22Rv1 (cell line): ENCODE data around the gene CPXM2.

Source experiments
- H3K27ac ChIP-seq: fragments of 450-650 bp; 2 replicates; pipeline ENCODE4 v1.5.1; 2017
- ZFX ChIP-seq: fragments of 450-650 bp; IDR thresholded peaks from 2 replicates; pipeline ENCODE4 v1.6.1; 2017; ENCODE audit warnings: antibody characterized with exemption, borderline replicate concordance
- TF ChIP-seq, protein P1 (sequence below): fragments of 450-650 bp; IDR thresholded peaks from 2 replicates; pipeline ENCODE4 v1.5.1; 2017; ENCODE audit warnings: mild to moderate bottlenecking

CPXM2 gene

GRCh38 chr10:123746942-123747341 lies 144.7 kb downstream of the CPXM2 start:
- TF ChIP-seq, protein P1, sequence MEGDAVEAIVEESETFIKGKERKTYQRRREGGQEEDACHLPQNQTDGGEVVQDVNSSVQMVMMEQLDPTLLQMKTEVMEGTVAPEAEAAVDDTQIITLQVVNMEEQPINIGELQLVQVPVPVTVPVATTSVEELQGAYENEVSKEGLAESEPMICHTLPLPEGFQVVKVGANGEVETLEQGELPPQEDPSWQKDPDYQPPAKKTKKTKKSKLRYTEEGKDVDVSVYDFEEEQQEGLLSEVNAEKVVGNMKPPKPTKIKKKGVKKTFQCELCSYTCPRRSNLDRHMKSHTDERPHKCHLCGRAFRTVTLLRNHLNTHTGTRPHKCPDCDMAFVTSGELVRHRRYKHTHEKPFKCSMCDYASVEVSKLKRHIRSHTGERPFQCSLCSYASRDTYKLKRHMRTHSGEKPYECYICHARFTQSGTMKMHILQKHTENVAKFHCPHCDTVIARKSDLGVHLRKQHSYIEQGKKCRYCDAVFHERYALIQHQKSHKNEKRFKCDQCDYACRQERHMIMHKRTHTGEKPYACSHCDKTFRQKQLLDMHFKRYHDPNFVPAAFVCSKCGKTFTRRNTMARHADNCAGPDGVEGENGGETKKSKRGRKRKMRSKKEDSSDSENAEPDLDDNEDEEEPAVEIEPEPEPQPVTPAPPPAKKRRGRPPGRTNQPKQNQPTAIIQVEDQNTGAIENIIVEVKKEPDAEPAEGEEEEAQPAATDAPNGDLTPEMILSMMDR: no peak
- TF ChIP-seq ZFX: no peak
- H3K27ac ChIP-seq: no peak overlapping the region

DNA sequence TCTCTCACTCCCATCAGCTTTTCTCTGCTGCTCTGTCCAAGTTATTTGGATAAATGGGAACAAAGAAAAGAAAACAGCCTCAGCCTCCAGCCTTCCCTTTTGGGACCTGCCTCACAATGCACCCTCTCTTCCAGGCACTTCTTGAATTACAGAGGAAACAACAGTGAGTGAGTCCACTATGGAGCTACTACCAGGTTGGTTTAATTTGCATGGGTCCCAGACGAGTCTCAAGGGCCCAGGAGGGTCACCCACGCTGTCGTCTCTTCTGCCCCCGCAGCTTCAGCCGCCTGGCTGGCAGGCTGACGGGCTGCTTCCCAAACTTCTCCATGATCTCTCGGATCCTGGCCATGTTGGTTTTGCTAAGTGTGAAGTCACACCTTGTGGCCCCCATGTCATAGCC lies 145.1 kb downstream of the CPXM2 start:
- TF ChIP-seq ZFX: no peak
- TF ChIP-seq, protein P1: no peak
- no peak overlapping the region for H3K27ac ChIP-seq

DNA sequence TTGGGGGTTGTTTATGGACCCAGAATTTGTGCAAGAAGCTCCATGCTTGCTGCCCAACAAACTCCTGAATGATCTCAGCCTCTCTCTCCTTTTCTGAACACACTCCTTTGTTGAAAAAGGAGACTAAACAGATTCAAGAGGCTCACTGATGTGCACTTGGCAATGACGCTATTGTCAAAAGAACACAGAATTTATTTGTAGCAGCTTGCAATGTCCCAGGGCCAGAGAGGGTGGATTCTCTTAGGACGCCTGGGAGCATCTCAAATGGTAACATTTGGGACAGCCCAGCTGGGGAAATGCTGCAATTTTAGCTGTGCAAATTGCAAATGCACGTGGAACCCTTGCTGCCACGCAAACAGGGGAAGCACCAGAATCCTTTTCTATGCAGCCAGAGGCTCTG lies 145.5 kb downstream of the CPXM2 start:
- TF ChIP-seq, protein P1: no peak
- no peak for TF ChIP-seq ZFX
- no peak overlapping the region for H3K27ac ChIP-seq

DNA sequence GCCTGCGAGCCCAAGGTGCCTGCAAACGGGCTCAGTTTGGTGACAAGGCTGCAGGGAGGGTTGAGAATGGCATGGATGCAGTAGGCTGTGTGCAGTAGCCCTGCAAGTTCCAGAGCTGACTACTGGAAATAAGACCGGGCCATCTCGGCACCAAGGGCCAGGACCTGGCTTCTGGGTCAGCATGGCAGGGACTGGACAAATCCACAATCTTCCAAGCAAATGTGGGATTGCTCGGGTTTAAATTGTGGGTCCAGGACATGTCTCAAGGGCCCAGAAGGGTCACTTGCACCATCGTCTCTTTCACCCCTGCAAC lies 147.4 kb downstream of the CPXM2 start:
- no peak for TF ChIP-seq ZFX
- TF ChIP-seq, protein P1: no peak
- no peak overlapping the region for H3K27ac ChIP-seq

DNA sequence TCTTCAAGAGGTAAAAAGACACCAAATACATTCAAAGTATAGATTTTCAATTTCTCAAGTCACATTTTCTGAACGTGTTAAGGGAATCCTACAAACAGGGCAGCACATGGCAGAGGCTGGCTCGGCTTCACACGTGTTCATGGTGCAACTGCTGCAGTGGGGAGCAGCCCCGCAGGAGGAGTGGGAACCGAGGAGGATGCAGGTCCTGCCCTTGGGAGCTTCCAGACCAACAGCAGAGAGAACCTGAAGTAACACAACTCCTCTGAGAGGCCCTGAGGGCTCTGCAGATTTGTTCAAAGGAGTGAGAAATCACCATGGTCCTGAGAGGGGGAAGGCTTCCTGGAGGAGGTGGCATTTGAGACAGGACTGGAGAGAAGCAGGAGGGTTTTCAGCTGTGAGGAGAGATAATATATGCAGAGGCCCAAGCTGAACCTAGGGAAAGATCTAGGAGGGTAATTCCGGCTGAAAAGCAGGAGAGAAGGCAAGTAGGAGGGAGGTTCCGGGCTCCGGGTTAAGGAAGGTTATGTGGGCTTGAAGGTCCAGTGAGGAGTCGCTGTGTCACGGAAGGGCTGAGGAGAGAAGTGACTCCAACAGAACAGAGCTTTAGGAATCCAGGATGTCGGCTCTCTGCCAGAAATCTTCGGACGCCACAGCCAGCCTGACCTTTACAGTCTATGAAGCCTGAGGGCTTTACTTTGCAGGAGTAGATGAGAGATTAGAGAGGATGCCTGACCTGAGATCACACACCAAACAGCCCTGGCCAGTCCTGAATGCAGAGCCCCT lies 148.0 kb downstream of the CPXM2 start:
- H3K27ac ChIP-seq: no peak overlapping the region
- TF ChIP-seq, protein P1: no peak
- TF ChIP-seq ZFX: no peak

GRCh38 chr10:123742751-123743440 lies 148.7 kb downstream of the CPXM2 start:
- TF ChIP-seq, protein P1: no peak
- no peak for TF ChIP-seq ZFX
- no peak overlapping the region for H3K27ac ChIP-seq

DNA sequence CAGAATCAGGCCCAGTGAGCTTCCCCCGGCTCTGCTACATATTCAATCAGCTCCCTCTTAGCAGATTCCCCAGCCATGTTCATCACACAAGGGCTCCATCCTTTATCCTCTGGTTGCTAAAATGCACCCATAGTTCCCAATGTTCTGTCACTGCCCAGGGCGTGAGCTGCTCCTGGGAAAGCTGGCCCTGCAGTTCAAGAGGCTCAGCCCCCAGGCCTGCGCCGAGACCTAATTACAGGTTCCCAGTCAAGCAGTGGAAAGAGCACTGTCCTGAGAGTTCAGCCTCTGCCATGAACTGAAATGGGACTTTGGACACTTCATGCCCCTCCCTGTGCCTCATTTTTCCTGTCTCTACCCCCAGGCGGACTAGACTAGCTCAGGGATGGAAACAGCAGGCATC lies 149.9 kb downstream of the CPXM2 start:
- H3K27ac ChIP-seq: no peak overlapping the region
- TF ChIP-seq, protein P1: no peak
- TF ChIP-seq ZFX: no peak
